SJCRH30 (cell line): ENCODE data around the gene RIPK3. TPM values are rescaled to one million over a fixed set of nuclear protein-coding genes. Genes with fewer than 3 reads are reported as not detected.
"Not testable (repeated sequence)": the region's sequence is repeated elsewhere in the genome, so short reads cannot be mapped to it uniquely, and the experiment has no call there.

Source experiments
- DNase-seq, 2 experiments: peaks; one replicate each; pipeline ENCODE4 v3.0.0-alpha.2; 2015 to 2020
- H3K27ac ChIP-seq: fragments of 250-450 bp; sonication (Bioruptor Pico); 2 replicates; pipeline ENCODE4 v1.5.1; 2020; ENCODE audit warnings: mild to moderate bottlenecking, moderate library complexity
- H3K27me3 ChIP-seq: fragments of 250-450 bp; sonication (Bioruptor Pico); 2 replicates; pipeline ENCODE4 v1.5.1; 2020; ENCODE audit warnings: mild to moderate bottlenecking, moderate library complexity
- H3K36me3 ChIP-seq: fragments of 250-450 bp; sonication (Bioruptor Pico); 2 replicates; pipeline ENCODE4 v1.5.1; 2020; ENCODE audit warnings: mild to moderate bottlenecking, moderate library complexity
- H3K4me1 ChIP-seq: fragments of 250-450 bp; sonication (Bioruptor Pico); 2 replicates; pipeline ENCODE4 v1.5.1; 2020; ENCODE audit warnings: mild to moderate bottlenecking, moderate library complexity
- H3K4me3 ChIP-seq: fragments of 250-450 bp; sonication (Bioruptor Pico); 2 replicates; pipeline ENCODE4 v1.5.1; 2020; ENCODE audit warnings: mild to moderate bottlenecking, moderate library complexity
- H3K9me3 ChIP-seq: fragments of 250-450 bp; sonication (Bioruptor Pico); replicated peaks from 2 replicates; pipeline ENCODE4 v1.5.1; 2020; ENCODE audit warnings: mild to moderate bottlenecking, moderate library complexity
- total RNA-seq: library from RNA; depleted of rRNA; stranded (reverse); fragments of >200 nt; shearing (Covaris generic); gene quantifications from 2 replicates; pipeline ENCODE4 v1.2.3, GENCODE V29; 2014

RIPK3 gene
- total RNA-seq, 1 experiment from 2014 or later: not detected

- Histone ChIP-seq H3K4me3 (no peak overlapping the region), H3K4me1 (no peaks in the 10 kb centered on the region), H3K27me3 (peaks cover 2% of the 10 kb centered on the region; the same call in 1 of the 2 replicates), H3K36me3 (no peaks in the 10 kb centered on the region), H3K27ac (no peak overlapping the region), H3K9me3 (no peaks in the 10 kb centered on the region)
- DNase-seq: no peak
Measured at GRCh38 chr14:24342889-24343288, 3.1 kb upstream of the RIPK3 start.

GRCh38 chr14:24340606-24341005 is 815 bp upstream of the RIPK3 start:
- DNase-seq: no peak
- Histone ChIP-seq H3K27ac (no peak overlapping the region), H3K27me3 (peaks cover 2% of the 10 kb centered on the region; the same call in 1 of the 2 replicates), H3K4me1 (no peaks in the 10 kb centered on the region), H3K9me3 (no peaks in the 10 kb centered on the region), H3K4me3 (no peak overlapping the region), H3K36me3 (no peaks in the 10 kb centered on the region)

- no peaks in the 10 kb centered on the region for H3K36me3 ChIP-seq
- no peak overlapping the region for H3K27ac ChIP-seq
- no peak for DNase-seq
- H3K9me3 ChIP-seq: no peaks in the 10 kb centered on the region
- H3K4me1 ChIP-seq: peaks cover under 1% of the 10 kb centered on the region; the same call in 1 of the 2 replicates
- H3K4me3 ChIP-seq: no peak overlapping the region
- H3K27me3 ChIP-seq: peaks cover 10% of the 10 kb centered on the region; the same call in 1 of the 2 replicates
Measured at GRCh38 chr14:24338843-24339242, 948 bp downstream of the RIPK3 start.

GRCh38 chr14:24337824-24338175 is 2.0 kb downstream of the RIPK3 start:
- no peaks in the 10 kb centered on the region for H3K36me3 ChIP-seq
- H3K4me1 ChIP-seq: peaks cover 2% of the 10 kb centered on the region; the same call in 1 of the 2 replicates
- peaks cover 10% of the 10 kb centered on the region; the same call in 1 of the 2 replicates for H3K27me3 ChIP-seq
- no peak for DNase-seq
- no peak overlapping the region for H3K27ac ChIP-seq
- no peaks in the 10 kb centered on the region for H3K9me3 ChIP-seq
- H3K4me3 ChIP-seq: no peak overlapping the region

GRCh38 chr14:24337144-24337823 is 2.5 kb downstream of the RIPK3 start:
- DNase-seq: no peak
- Histone ChIP-seq H3K4me1 (peaks cover 2% of the 10 kb centered on the region; the same call in 1 of the 2 replicates), H3K27ac (no peak overlapping the region), H3K36me3 (no peaks in the 10 kb centered on the region), H3K27me3 (peaks cover 10% of the 10 kb centered on the region; the same call in 1 of the 2 replicates), H3K9me3 (no peaks in the 10 kb centered on the region), H3K4me3 (no peak overlapping the region)

GRCh38 chr14:24335461-24336171 is 4.2 kb downstream of the RIPK3 start:
- Histone ChIP-seq H3K27me3 (peaks cover 7% of the 10 kb centered on the region; the same call in 1 of the 2 replicates), H3K9me3 (no peaks in the 10 kb centered on the region), H3K4me1 (peaks cover 2% of the 10 kb centered on the region; the same call in 1 of the 2 replicates), H3K27ac (no peak overlapping the region), H3K4me3 (no peak overlapping the region), H3K36me3 (no peaks in the 10 kb centered on the region)
- DNase-seq: no peak

- no peak for DNase-seq
- Histone ChIP-seq H3K27me3 (peaks cover 7% of the 10 kb centered on the region; the same call in 1 of the 2 replicates), H3K4me1 (peaks cover 2% of the 10 kb centered on the region; the same call in 1 of the 2 replicates), H3K4me3 (peak within 1 kb of the TSS; percentile 5; the same call in 1 of the 2 replicates), H3K27ac (no peak within 1 kb of the TSS), H3K9me3 (no peaks in the 10 kb centered on the region), H3K36me3 (no peaks in the 10 kb centered on the region)
Measured at GRCh38 chr14:24334431-24335291, 5.1 kb downstream of the RIPK3 start, which contains the start of gene ADCY4. Gene ADCY4, minus strand, starts transcription at chr14:24335071. Its CDS starts 419 bp downstream, at chr14:24334652.

GRCh38 chr14:24332268-24332993 is 7.4 kb downstream of the RIPK3 start:
- Histone ChIP-seq H3K27ac (no peak overlapping the region), H3K4me3 (no peak overlapping the region), H3K9me3 (no peaks in the 10 kb centered on the region), H3K4me1 (peaks cover 2% of the 10 kb centered on the region; the same call in 1 of the 2 replicates), H3K27me3 (peaks cover 7% of the 10 kb centered on the region; the same call in 1 of the 2 replicates), H3K36me3 (no peaks in the 10 kb centered on the region)
- DNase-seq: peak; percentile 64 to 75

GRCh38 chr14:24331731-24332267 is 8.0 kb downstream of the RIPK3 start:
- DNase-seq: no peak
- H3K27me3 ChIP-seq: peaks cover 7% of the 10 kb centered on the region; the same call in 1 of the 2 replicates

GRCh38 chr14:24330973-24331674 is 8.7 kb downstream of the RIPK3 start:
- Histone ChIP-seq H3K36me3 (no peaks in the 10 kb centered on the region), H3K4me1 (peaks cover 2% of the 10 kb centered on the region; the same call in 1 of the 2 replicates), H3K27me3 (peaks cover 7% of the 10 kb centered on the region; the same call in 1 of the 2 replicates), H3K27ac (no peak overlapping the region), H3K4me3 (no peak overlapping the region), H3K9me3 (no peaks in the 10 kb centered on the region)
- DNase-seq: no peak

More at GRCh38 chr14:24331731-24332267, 8.0 kb downstream of the RIPK3 start:
- H3K9me3 ChIP-seq: no peaks in the 10 kb centered on the region
- no peaks in the 10 kb centered on the region for H3K36me3 ChIP-seq
- H3K4me3 ChIP-seq: no peak overlapping the region
- peaks cover 2% of the 10 kb centered on the region; the same call in 1 of the 2 replicates for H3K4me1 ChIP-seq
- no peak overlapping the region for H3K27ac ChIP-seq

- Histone ChIP-seq H3K27me3 (peaks cover 16% of the 10 kb centered on the region), H3K4me3 (no peak overlapping the region), H3K9me3 (no peaks in the 10 kb centered on the region), H3K27ac (no peak overlapping the region), H3K4me1 (peaks cover 2% of the 10 kb centered on the region; the same call in 1 of the 2 replicates), H3K36me3 (no peaks in the 10 kb centered on the region)
- DNase-seq: no peak
Measured at GRCh38 chr14:24329736-24330135, 10.1 kb downstream of the RIPK3 start.

GRCh38 chr14:24329073-24329663 is 10.6 kb downstream of the RIPK3 start:
- Histone ChIP-seq H3K27me3 (peaks cover 13% of the 10 kb centered on the region), H3K4me3 (no peak overlapping the region), H3K36me3 (no peaks in the 10 kb centered on the region), H3K9me3 (no peaks in the 10 kb centered on the region), H3K4me1 (peaks cover 2% of the 10 kb centered on the region; the same call in 1 of the 2 replicates), H3K27ac (no peak overlapping the region)
- no peak for DNase-seq

GRCh38 chr14:24327914-24328313 is 11.9 kb downstream of the RIPK3 start:
- peaks cover 16% of the 10 kb centered on the region for H3K27me3 ChIP-seq
- H3K36me3 ChIP-seq, H3K4me1 ChIP-seq, H3K4me3 ChIP-seq, H3K27ac ChIP-seq, H3K9me3 ChIP-seq: not testable (repeated sequence)
- DNase-seq: peak; percentile 39 to 42
